ENCODE results near the gene MLNR. TPM values are rescaled to one million over a fixed set of nuclear protein-coding genes. Genes with fewer than 3 reads are reported as not detected.

MLNR gene
- total RNA-seq, 1 experiment from 2014 or later: not detected

DNA sequence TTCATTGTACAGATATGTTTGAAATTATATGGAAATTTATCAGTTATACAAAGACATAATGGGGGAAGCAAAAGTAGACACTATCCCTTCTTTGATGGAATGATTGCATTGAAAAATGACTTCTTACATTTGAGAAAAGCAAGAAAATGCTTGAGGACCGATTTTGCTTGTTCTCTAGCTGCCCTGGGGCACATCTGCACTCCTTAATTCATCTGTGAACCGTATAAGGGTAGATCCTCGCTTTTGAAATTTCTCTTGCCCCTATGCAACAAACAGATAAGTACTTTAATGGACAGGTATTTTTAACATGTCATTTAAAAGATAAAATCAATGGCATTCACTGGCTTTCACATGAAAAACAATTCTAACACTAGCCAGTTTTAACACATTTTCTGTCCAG, 13.5 kb upstream of the MLNR start:
- no peaks in the 10 kb centered on the region for H4K20me1 ChIP-seq (ENCODE audit: insufficient read depth)
- intact Hi-C loops (cut with micrococcal nuclease; ENCODE audit: unreplicated experiment): no loop called here
- no peak overlapping the region for H3K4me3 ChIP-seq
- no peak overlapping the region for H2AFZ ChIP-seq
- H3F3A ChIP-seq (ENCODE audit: insufficient read depth, low read depth): no peaks in the 10 kb centered on the region
- no peak overlapping the region for H3K27ac ChIP-seq
- ChIA-PET POLR2A (ENCODE audit: unreplicated experiment) (no interaction called here), CTCF (no interaction called here)
- DNase-seq: no peak
- H3K27me3 ChIP-seq (ENCODE audit: insufficient read depth, low read depth): no peaks in the 10 kb centered on the region
- no peaks in the 10 kb centered on the region for H3K79me2 ChIP-seq (ENCODE audit: low read depth)
- no peaks in the 10 kb centered on the region for H3K4me1 ChIP-seq (replicated peaks; ENCODE audit: insufficient read depth)
- peaks cover 10% of the 10 kb centered on the region; the same call in 1 of the 2 replicates for H3K36me3 ChIP-seq (ENCODE audit: low read depth)
- BruUV-seq (replicated peaks): no TSS peak
- TF ChIP-seq EZH2 (IDR thresholded peaks at IDR 0.05; ENCODE audit: low read depth): no peak
- TF ChIP-seq, protein P1, sequence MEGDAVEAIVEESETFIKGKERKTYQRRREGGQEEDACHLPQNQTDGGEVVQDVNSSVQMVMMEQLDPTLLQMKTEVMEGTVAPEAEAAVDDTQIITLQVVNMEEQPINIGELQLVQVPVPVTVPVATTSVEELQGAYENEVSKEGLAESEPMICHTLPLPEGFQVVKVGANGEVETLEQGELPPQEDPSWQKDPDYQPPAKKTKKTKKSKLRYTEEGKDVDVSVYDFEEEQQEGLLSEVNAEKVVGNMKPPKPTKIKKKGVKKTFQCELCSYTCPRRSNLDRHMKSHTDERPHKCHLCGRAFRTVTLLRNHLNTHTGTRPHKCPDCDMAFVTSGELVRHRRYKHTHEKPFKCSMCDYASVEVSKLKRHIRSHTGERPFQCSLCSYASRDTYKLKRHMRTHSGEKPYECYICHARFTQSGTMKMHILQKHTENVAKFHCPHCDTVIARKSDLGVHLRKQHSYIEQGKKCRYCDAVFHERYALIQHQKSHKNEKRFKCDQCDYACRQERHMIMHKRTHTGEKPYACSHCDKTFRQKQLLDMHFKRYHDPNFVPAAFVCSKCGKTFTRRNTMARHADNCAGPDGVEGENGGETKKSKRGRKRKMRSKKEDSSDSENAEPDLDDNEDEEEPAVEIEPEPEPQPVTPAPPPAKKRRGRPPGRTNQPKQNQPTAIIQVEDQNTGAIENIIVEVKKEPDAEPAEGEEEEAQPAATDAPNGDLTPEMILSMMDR (conservative IDR thresholded peaks at IDR 0.05): no peak
- H3K9me2 ChIP-seq (ENCODE audit: insufficient read depth): no peaks in the 10 kb centered on the region
- H3K4me2 ChIP-seq: no peak overlapping the region
- no peaks in the 10 kb centered on the region for H3K9me3 ChIP-seq (ENCODE audit: insufficient read depth, low read depth)

DNA sequence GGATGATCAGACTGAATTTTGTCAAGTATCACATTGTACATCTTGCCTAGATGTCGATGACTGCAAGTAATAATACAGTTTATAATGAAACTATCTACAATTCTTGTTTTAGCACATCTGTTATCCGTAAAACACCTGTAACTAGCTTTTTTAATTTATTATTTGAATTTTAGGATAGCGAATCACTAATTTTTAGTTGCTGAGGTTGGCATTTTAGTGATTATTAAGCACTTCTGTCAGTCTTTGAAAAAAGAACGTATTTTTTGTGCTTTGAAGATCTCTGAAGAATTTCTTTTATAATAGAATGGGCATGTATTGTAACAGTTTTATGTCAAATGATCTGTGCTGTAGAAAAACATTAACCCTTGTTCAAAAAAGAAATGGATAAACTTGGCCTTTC, 11.5 kb upstream of the MLNR start:
- H3K9me3 ChIP-seq (ENCODE audit: insufficient read depth, low read depth): no peaks in the 10 kb centered on the region
- no peaks in the 10 kb centered on the region for H3K79me2 ChIP-seq (ENCODE audit: low read depth)
- CTCF ChIA-PET: no interaction called here
- H3K27ac ChIP-seq: no peak overlapping the region
- no peak overlapping the region for H3K4me2 ChIP-seq
- intact Hi-C loops (cut with micrococcal nuclease; ENCODE audit: unreplicated experiment): no loop called here
- no peaks in the 10 kb centered on the region for H3K27me3 ChIP-seq (ENCODE audit: insufficient read depth, low read depth)
- POLR2A ChIA-PET (ENCODE audit: unreplicated experiment): no interaction called here
- no peaks in the 10 kb centered on the region for H3F3A ChIP-seq (ENCODE audit: insufficient read depth, low read depth)
- H3K4me3 ChIP-seq: no peak overlapping the region
- 0 out of 2 replicates have a peak, but pooled peaks cover 4% of the 10 kb centered on the region for H3K36me3 ChIP-seq (ENCODE audit: low read depth)
- no peak for DNase-seq
- TF ChIP-seq EZH2 (IDR thresholded peaks at IDR 0.05; ENCODE audit: low read depth): no peak
- TF ChIP-seq, protein P1 (conservative IDR thresholded peaks at IDR 0.05): no peak
- H2AFZ ChIP-seq: no peak overlapping the region
- H4K20me1 ChIP-seq (ENCODE audit: insufficient read depth): no peaks in the 10 kb centered on the region
- no peaks in the 10 kb centered on the region for H3K4me1 ChIP-seq (replicated peaks; ENCODE audit: insufficient read depth)
- no peaks in the 10 kb centered on the region for H3K9me2 ChIP-seq (ENCODE audit: insufficient read depth)
- BruUV-seq (replicated peaks): no TSS peak

DNA sequence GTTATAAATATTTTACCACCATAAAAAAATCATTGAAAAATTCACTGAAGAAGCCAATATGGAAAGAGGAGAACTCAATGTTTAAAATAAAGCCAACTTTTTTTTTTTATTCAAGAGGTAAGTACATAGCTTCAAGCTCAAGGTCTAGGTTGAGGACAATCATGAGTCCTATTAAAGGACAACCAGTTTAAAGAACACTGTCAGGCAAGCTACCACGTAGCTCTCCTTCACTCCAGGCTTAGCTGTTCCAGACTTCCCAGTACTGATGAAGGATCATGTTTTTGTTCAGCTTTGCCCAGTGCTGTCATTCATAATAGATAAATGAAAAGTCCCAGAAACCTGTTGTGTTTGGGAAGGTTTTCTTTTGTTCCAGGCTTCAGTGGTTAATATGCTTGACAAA, 10.0 kb upstream of the MLNR start:
- no peaks in the 10 kb centered on the region for H3K79me2 ChIP-seq (ENCODE audit: low read depth)
- DNase-seq: no peak
- H3K4me2 ChIP-seq: no peak overlapping the region
- no peaks in the 10 kb centered on the region for H3K27me3 ChIP-seq (ENCODE audit: insufficient read depth, low read depth)
- no TSS peak for BruUV-seq (replicated peaks)
- H3K9me2 ChIP-seq (ENCODE audit: insufficient read depth): no peaks in the 10 kb centered on the region
- TF ChIP-seq, protein P1 (conservative IDR thresholded peaks at IDR 0.05): no peak
- no peak for TF ChIP-seq EZH2 (IDR thresholded peaks at IDR 0.05; ENCODE audit: low read depth)
- 0 out of 2 replicates have a peak, but pooled peaks cover 4% of the 10 kb centered on the region for H3K36me3 ChIP-seq (ENCODE audit: low read depth)
- CTCF ChIA-PET: interaction anchor here (0.6 kb wide), 1 partner anchor 233 kb away, joined by 3 read pairs; no protein-coding TSS in a partner anchor
- no peak overlapping the region for H3K27ac ChIP-seq
- no peaks in the 10 kb centered on the region for H3F3A ChIP-seq (ENCODE audit: insufficient read depth, low read depth)
- no peaks in the 10 kb centered on the region for H4K20me1 ChIP-seq (ENCODE audit: insufficient read depth)
- no peaks in the 10 kb centered on the region for H3K4me1 ChIP-seq (replicated peaks; ENCODE audit: insufficient read depth)
- H3K4me3 ChIP-seq: no peak overlapping the region
- intact Hi-C loops (cut with micrococcal nuclease; ENCODE audit: unreplicated experiment): no loop called here
- H2AFZ ChIP-seq: no peak overlapping the region
- POLR2A ChIA-PET (ENCODE audit: unreplicated experiment): no interaction called here
- no peaks in the 10 kb centered on the region for H3K9me3 ChIP-seq (ENCODE audit: insufficient read depth, low read depth)

Data from PC-9 (cell line).